GM18505 (cell line): ENCODE results near the gene AGBL5.
"Not testable (repeated sequence)": the region's sequence is repeated elsewhere in the genome, so short reads cannot be mapped to it uniquely, and the experiment has no call there.

Experiments used
- ATAC-seq: cut with Tn5 transposase; IDR thresholded peaks from one replicate; pipeline ENCODE4 v1.9.1; 2021; ENCODE audit not compliant: unreplicated experiment
- POLR2A ChIP-seq: IDR thresholded peaks from 4 replicates; pipeline ENCODE4 v1.6.1; 2011; ENCODE audit warnings: borderline replicate concordance; ENCODE audit not compliant: insufficient read depth, insufficient read length; ENCODE audit errors: extremely low read depth

The AGBL5 gene

DNA sequence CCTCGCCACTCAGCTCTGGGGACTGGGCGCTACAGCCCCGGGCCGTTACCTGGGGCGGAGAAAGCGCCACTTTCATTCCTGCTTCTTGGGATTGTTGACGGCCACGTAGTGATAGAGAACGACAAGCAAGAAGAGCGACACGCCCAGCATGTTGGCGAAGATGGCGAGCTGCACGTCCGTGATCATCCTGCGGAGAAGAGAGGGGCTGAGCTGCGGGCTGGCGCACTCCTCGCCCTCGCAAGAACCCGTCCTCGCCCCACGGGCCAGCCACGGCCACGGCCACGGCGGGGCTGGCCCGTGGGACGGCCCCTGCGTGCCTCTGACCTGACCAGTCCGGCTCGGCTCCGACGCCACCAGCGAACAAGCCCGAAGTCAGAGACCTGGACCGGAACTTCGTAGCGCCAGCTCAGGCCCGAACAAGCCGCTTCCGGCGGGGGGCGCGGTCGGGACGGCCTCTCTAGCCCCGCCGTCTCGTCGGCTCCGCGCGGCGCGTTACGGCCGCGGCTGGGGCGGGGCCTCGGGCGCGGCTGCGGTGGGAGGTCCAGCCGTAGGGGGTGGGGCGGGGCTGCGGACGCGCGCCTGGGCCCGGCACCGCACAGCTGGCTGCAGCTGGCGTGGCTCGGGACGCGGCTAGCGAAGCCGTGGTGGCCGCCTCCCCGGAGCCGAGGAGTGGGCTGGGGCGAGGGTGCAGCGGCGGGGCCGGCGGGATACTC is 20.0 kb downstream of the AGBL5 start, which contains the start of gene OST4:
OST4 (minus strand) TSS at position 378 of the 713 bp plus-strand sequence.
- peak; percentile 97 for TF ChIP-seq POLR2A
- ATAC-seq, result peak; percentile 85

DNA sequence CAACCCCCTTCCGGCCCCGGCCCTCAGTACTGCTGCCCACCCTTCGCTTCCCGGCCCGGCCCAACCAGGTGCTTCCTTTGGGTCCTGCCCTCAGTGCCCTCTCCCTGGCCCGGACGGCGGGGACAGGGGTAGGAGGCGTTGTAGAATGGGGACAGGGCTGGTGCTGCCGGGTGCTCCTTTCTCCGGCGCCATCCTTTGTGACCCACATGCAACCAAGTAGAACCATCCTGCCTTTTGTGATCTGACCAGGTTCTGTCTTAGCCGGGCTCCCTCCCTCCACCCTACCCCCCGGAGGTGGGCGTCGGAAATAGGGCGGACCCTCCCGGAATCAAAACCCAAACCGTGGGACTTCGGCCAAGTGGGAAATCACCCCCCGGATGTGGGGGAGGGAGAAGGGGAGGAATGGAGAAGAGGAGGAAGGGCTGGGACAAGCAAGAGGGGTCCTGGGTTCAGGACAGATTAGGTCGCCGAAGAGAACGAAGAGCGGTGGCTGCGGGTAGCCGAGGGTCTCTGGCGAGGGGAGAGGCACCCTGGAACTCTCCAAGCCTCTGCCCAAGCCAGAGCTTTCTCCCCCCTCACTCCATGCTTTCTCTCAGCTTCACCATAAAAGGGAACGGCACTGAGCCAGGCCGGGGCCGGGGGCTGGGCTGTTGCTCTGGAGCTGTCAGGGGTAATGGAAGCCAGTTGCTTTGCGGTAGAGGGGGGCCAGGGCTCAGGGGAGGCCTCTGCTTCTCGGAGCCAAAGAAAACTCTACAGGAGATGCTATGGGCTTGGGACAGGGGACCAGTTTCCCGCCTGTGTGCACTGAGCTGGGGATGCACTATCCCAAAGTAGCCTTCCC is 20.7 kb downstream of the AGBL5 start:
- no peak for TF ChIP-seq POLR2A
- peak; percentile 4 for ATAC-seq

DNA sequence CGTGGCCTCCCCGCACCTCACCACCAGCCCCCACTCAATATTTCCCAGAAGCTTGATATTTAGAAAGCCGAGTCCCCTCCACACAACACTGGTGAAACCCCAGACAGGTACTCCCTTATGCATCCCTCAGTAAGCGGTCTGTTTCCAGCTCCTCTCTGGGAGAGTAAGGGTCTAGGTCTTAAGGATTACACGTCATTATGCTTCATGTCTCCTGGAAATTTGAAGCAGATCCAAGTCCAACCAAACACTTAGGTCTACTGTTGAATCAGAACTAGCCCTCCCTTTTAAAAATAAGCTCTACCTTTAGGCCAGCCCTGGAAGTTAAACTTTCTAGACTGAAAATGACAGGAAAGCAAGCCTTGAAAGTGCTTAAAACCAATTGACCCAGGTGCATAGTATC is 21.5 kb downstream of the AGBL5 start:
- no peak for ATAC-seq

DNA sequence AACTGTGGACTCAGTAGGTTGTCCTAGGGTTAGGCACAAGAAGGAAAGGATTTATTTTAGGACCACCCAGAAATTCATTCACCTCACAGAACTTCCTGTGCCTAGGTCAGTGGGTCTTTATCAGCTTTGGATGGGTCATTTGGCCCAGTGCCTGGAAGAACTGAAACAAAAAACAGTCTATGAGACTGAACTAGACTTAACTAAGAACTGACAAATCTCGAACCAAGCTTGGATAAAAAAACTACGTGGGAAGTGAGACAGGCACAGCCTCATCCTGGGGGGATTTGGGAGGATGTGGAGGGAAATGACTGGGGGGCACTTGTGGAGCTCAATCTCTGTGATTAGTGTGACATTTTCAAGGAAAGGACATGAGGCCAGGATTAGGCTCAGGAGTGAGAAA is 22.3 kb downstream of the AGBL5 start:
- ATAC-seq, result no peak
- no peak for TF ChIP-seq POLR2A

More for the DNA sequence above, 21.5 kb downstream of the AGBL5 start:
- TF ChIP-seq POLR2A, result no peak

DNA sequence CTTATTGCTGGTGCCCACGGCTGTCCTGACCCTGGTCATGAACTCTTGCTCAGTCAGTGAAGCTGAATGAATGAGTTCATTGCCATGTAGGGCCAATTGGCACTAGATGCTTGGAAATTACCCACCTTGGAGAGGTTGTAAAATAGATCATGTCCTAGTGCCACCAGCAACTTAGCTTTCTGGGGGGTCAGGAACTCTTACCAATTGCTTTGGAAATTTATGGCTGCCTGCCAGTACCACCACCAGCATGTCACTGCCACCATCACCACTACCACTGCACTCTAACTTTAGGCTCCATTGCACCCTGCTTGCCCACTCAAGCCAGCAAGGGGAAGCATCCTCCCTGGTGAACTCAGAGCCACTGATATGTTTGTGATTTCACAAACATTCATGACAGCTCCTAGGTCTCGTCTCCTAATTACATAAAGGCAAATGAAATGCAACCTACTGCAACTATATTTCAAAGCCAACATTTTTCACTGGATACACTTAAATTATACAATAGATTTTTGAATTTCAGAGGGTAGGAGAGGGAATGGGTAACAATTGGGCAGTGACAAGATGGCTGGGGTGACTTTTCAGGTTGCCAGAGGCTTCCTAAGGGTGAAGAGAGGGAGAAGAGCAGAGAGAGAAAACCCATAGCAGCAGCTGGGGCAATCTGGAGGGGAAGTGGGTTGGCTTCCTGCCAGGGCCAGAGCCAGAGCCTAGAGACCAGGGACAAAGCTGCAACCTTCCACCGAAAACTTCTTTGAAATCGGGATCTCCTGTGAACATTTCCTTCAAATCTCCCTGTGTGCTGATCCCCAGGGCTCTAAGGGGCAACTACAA is 23.5 kb downstream of the AGBL5 start:
- no peak for ATAC-seq

DNA sequence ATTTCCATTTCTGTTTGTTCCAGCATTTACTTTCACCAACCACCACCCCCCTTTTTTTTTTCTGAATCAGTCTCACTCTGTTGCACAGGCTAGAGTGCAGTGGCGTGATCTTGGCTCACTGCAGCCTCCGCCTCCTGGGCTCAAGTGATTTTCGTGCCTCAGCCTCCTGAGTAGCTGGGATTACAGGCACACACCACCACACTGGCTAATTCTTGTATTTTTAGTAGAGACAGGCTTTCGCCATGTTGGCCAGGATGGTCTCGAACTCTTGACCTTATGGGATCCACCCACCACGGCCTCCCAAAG is 24.1 kb downstream of the AGBL5 start:
- not testable (repeated sequence) for ATAC-seq

More for the DNA sequence above, 23.5 kb downstream of the AGBL5 start:
- TF ChIP-seq POLR2A, result no peak

DNA sequence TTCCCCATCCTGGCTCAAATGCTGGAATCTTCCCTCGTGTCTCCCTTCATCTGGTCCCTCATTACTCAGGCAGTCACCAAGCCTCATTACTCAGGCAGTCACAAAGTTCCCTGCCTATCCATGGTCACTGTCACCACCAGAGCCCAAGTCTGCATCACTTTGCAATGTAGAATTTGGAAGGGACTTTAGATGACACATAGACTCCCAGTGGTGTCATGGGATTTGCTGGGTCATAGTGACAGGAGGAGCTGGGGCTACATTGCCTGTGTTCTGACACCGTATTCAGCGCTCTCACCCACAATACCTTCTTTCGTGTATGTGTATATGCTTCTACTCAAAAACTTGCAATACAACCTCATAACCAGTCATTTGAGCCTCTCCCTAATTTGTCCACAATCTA is 24.9 kb downstream of the AGBL5 start:
- ATAC-seq, result no peak
- TF ChIP-seq POLR2A, result no peak

DNA sequence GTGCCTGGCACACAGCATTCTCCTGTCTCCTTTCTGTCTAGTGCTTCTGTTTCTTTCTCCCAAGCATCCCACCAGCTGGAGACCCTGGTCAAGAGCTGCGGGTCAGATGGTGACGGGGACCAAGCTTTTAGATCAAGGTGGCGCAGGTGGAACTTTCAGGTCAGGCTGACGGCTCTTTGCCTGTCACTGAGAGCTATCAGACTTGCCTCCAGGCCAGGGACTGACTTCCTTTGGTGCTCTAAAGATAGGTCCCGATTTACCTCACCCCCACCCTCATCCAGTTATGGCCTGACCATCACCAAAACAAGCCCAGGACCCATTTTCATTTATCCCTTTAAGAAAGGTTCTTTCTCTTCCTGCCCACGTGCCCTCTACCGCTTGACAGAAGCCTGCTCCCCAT is 25.8 kb downstream of the AGBL5 start:
- no peak for ATAC-seq

DNA sequence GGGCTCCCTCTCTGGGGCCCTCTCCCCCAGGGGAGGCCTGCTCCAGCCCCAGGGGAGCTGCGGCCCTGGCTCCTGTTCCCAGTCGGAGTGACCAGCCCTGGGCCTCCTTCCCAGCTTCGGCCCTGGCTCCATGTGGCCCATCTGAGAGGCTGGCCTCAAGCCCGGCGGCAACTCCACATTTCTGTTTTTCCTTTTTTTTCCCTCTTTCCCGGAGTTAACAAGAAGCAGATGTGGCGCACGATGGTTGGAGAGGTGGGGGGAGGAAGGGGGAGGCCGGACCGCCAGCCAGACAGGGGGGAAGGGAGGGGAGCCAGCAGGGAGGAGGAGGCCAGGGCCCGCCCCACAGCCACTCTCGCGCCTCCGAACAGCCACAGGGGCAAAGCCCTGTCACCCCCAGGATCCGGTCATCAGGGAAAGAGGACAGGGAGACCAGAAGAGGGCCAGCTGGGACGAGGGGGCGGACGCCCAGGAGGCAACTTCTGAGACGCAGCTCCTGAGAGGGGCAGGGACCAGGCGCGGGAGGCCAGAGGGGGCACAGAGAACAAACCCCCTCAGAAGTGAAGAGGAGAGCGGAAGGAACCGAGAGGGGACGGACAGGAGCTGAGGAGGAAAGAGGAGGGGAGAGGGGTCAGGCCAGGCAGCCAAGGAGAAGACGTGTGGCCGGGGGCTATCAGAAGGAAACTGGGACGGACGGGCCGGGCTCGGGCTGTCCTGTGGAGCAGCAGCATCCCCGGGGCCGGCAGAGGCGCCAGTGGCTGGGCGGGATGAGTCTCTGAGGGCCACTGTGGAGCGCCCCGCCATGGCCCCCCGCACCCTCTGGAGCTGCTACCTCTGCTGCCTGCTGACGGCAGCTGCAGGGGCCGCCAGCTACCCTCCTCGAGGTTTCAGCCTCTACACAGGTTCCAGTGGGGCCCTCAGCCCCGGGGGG is 27.1 kb downstream of the AGBL5 start, which contains the start of gene EMILIN1:
EMILIN1 (plus strand) TSS at position 349 of the 928 bp plus-strand sequence; CDS start at position 800, 451 bp downstream.
- TF ChIP-seq POLR2A, result no peak
- ATAC-seq, result no peak

More for the DNA sequence above, 25.8 kb downstream of the AGBL5 start:
- TF ChIP-seq POLR2A, result no peak

DNA sequence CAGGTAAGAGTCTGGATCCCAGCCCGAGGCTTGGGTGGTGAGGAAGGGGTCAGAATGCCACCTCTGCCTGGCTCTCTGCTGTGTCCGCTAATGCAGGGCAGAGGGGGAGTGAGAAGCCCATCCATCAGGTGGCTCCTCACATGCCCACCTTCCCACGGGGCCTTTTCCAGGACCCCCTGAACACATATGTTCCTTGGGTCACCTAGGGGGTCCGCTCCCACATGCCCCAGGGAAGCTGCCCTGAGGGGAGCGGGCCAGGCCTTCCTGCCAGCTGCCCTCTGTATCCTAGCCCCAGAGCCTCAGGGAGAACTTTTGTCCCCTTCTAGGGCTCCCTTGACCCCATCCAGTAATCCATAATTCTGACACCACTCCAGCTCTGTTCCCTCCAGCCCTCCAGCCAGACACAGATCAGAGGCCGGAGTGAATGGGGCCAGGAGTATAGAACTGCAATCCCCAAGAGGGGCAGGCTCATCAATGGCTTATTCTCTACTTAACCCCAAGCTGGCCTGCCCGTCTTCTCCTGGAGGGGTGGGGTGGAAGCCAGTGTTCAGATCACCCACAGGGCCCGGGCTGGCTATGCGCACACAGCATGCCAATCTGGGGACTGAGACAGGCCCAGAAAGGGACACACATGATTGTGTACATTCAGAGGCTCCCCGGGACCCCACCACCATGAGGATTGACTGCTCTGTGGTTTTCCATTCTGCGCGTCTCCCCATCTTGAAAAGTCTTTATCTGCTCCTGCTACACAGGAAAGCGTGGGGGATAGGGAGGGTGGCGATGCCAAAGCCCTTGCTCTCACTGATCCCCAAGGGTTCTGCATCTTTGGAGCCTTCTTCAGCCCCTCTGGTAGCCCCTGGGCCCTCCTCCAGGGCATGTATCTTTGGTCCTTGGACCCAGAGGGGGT is 28.0 kb downstream of the AGBL5 start:
- TF ChIP-seq POLR2A, result no peak
- no peak for ATAC-seq

DNA sequence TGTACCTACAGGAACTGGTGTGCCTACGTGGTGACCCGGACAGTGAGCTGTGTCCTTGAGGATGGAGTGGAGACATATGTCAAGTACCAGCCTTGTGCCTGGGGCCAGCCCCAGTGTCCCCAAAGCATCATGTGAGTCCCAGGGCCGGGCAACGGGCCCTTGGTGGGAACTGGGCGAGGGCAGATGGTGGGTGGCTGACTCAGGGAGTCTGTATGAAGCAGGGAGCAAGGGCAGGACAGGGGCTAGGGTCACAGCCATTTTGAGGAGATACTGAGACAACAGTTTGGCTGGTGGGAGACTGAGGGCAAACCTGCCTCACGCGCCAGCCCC is 28.6 kb downstream of the AGBL5 start:
- ATAC-seq, result no peak
- TF ChIP-seq POLR2A, result no peak

DNA sequence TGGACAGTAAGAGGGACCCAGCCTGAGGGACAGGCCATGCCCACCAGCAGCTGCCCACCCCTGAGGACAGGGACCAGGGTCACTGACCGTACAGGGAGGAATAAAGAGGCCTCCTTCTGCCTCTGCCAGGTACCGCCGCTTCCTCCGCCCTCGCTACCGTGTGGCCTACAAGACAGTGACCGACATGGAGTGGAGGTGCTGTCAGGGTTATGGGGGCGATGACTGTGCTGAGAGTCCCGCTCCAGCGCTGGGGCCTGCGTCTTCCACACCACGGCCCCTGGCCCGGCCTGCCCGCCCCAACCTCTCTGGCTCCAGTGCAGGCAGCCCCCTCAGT is 29.1 kb downstream of the AGBL5 start:
- TF ChIP-seq POLR2A, result no peak
- ATAC-seq, result no peak
